ENCODE results near the gene CAPN11. TPM values are rescaled to one million over a fixed set of nuclear protein-coding genes. Genes with fewer than 3 reads are reported as not detected.
"Not testable (repeated sequence)": the region's sequence is repeated elsewhere in the genome, so short reads cannot be mapped to it uniquely, and the experiment has no call there.

CAPN11 gene
- total RNA-seq, 4 donors from 2014 or later: 0.67 to 16.5 (median 4.9) TPM; not detected in 1

GRCh38 chr6:44142835-44143234, 15.8 kb upstream of the CAPN11 start:
- TF ChIP-seq CTCF (IDR thresholded peaks at IDR 0.05): no peak
- no peak for TF ChIP-seq POLR2A (IDR thresholded peaks at IDR 0.05)
- no peaks in the 10 kb centered on the region for H3K27me3 ChIP-seq
- H3K36me3 ChIP-seq: peaks cover 0 to 80% (median 0%) of the 10 kb centered on the region in 3 donors
- no peaks in the 10 kb centered on the region for H3K4me1 ChIP-seq
- H3K9me3 ChIP-seq: no peaks in the 10 kb centered on the region
- no peak overlapping the region for H3K4me3 ChIP-seq
- no peak overlapping the region for H3K27ac ChIP-seq
- DNase-seq: no peak

- no peaks in the 10 kb centered on the region for H3K4me1 ChIP-seq
- H3K27ac ChIP-seq: no peak overlapping the region
- no peak overlapping the region for H3K4me3 ChIP-seq
- TF ChIP-seq CTCF (IDR thresholded peaks at IDR 0.05): no peak
- TF ChIP-seq POLR2A (IDR thresholded peaks at IDR 0.05): no peak
- peaks cover 0 to 82% (median 0%) of the 10 kb centered on the region in 3 donors for H3K36me3 ChIP-seq
- DNase-seq: no peak
- no peaks in the 10 kb centered on the region for H3K9me3 ChIP-seq
- H3K27me3 ChIP-seq: no peaks in the 10 kb centered on the region
Observed at GRCh38 chr6:44143731-44144130, 14.9 kb upstream of the CAPN11 start.

- H3K4me1 ChIP-seq, H3K9me3 ChIP-seq, H3K27ac ChIP-seq, H3K4me3 ChIP-seq, H3K27me3 ChIP-seq, DNase-seq: not testable (repeated sequence)
- peaks cover 0 to 81% (median 0%) of the 10 kb centered on the region in 3 donors for H3K36me3 ChIP-seq
Observed at GRCh38 chr6:44144536-44144935, 14.1 kb upstream of the CAPN11 start.

- Histone ChIP-seq H3K27me3 (no peaks in the 10 kb centered on the region), H3K27ac (no peak overlapping the region), H3K9me3 (no peaks in the 10 kb centered on the region), H3K4me1 (no peaks in the 10 kb centered on the region), H3K36me3 (peaks cover 0 to 75% (median 0%) of the 10 kb centered on the region in 3 donors), H3K4me3 (no peak overlapping the region)
- DNase-seq: no peak
- TF ChIP-seq POLR2A (IDR thresholded peaks at IDR 0.05) (no peak), CTCF (IDR thresholded peaks at IDR 0.05) (no peak)
Observed at GRCh38 chr6:44145839-44146238, 12.8 kb upstream of the CAPN11 start.

GRCh38 chr6:44146685-44147084, 11.9 kb upstream of the CAPN11 start:
- Histone ChIP-seq H3K27ac (no peak overlapping the region), H3K4me1 (peaks cover 0 to 2% (median 0%) of the 10 kb centered on the region in 4 donors), H3K9me3 (no peaks in the 10 kb centered on the region), H3K4me3 (no peak overlapping the region), H3K27me3 (no peaks in the 10 kb centered on the region), H3K36me3 (peaks cover 0 to 66% (median 0%) of the 10 kb centered on the region in 3 donors)
- TF ChIP-seq POLR2A (IDR thresholded peaks at IDR 0.05) (no peak), CTCF (IDR thresholded peaks at IDR 0.05) (no peak)
- no peak for DNase-seq

- peaks cover 0 to 61% (median 0%) of the 10 kb centered on the region in 3 donors for H3K36me3 ChIP-seq
- H3K9me3 ChIP-seq: no peaks in the 10 kb centered on the region
- TF ChIP-seq POLR2A (IDR thresholded peaks at IDR 0.05) (no peak), CTCF (IDR thresholded peaks at IDR 0.05) (no peak)
- no peaks in the 10 kb centered on the region for H3K27me3 ChIP-seq
- no peak overlapping the region for H3K4me3 ChIP-seq
- H3K27ac ChIP-seq: no peak overlapping the region
- peaks cover 0 to 4% (median 0%) of the 10 kb centered on the region in 4 donors for H3K4me1 ChIP-seq
- DNase-seq: no peak
Observed at GRCh38 chr6:44147256-44147655, 11.4 kb upstream of the CAPN11 start.
